Calu3 (cell line): Measurements from ENCODE around the gene GDF2. TPM values are rescaled to one million over a fixed set of nuclear protein-coding genes. Genes with fewer than 3 reads are reported as not detected.

ENCODE experiments used
- BruUV-seq: library from RNA; stranded (reverse); fragments of 400-500 nt; replicated peaks from 2 replicates; lab custom pipeline; 2021; lab: Mats Ljungman, UMichigan
- CTCF ChIA-PET: fragments of 300-600 bp; sonication (Branson Sonifier 250); formaldehyde crosslinking; loops from one replicate; lab custom pipeline; 2022; ENCODE audit warnings: antibody characterized with exemption; lab: Charles Lee
- DNase-seq: peaks from one replicate; pipeline ENCODE4 v3.0.0; 2022
- H3K27ac Mint-ChIP-seq: one replicate; pipeline ENCODE4 v1.8.0; 2022; ENCODE audit warnings: mixed read lengths; ENCODE audit not compliant: unreplicated experiment
- H3K27me3 Mint-ChIP-seq: one replicate; pipeline ENCODE4 v1.8.0; 2022; ENCODE audit warnings: mixed read lengths; ENCODE audit not compliant: unreplicated experiment
- H3K36me3 Mint-ChIP-seq: one replicate; pipeline ENCODE4 v1.8.0; 2022; ENCODE audit warnings: mild to moderate bottlenecking, moderate library complexity, mixed read lengths; ENCODE audit not compliant: insufficient read depth, unreplicated experiment
- H3K4me1 Mint-ChIP-seq: one replicate; pipeline ENCODE4 v1.8.0; 2022; ENCODE audit warnings: mild to moderate bottlenecking, low read depth, mixed read lengths; ENCODE audit not compliant: unreplicated experiment
- H3K4me3 Mint-ChIP-seq: one replicate; pipeline ENCODE4 v1.8.0; 2022; ENCODE audit warnings: mild to moderate bottlenecking, low read depth, moderate library complexity, mixed read lengths; ENCODE audit not compliant: unreplicated experiment
- H3K9me3 Mint-ChIP-seq: one replicate; pipeline ENCODE4 v1.8.0; 2022; ENCODE audit warnings: low read depth, mixed read lengths; ENCODE audit not compliant: unreplicated experiment
- intact Hi-C: fragments of 100-400 bp; cut with micrococcal nuclease; formaldehyde crosslinking; loops from one replicate; pipeline ENCODE4 v1.10.0; 2022; ENCODE audit not compliant: unreplicated experiment
- total RNA-seq: library from RNA; stranded (reverse); gene quantifications from 2 replicates; pipeline ENCODE4 v1.2.3, GENCODE V29; 2022
- TF ChIP-seq, protein P1 (sequence below): fragments of 200-600 bp; IDR thresholded peaks from one replicate; pipeline ENCODE4 v1.8.0; 2022; ENCODE audit warnings: antibody characterized with exemption; ENCODE audit not compliant: unreplicated experiment

The GDF2 gene
- total RNA-seq, 1 experiment from 2014 or later = not detected

DNA sequence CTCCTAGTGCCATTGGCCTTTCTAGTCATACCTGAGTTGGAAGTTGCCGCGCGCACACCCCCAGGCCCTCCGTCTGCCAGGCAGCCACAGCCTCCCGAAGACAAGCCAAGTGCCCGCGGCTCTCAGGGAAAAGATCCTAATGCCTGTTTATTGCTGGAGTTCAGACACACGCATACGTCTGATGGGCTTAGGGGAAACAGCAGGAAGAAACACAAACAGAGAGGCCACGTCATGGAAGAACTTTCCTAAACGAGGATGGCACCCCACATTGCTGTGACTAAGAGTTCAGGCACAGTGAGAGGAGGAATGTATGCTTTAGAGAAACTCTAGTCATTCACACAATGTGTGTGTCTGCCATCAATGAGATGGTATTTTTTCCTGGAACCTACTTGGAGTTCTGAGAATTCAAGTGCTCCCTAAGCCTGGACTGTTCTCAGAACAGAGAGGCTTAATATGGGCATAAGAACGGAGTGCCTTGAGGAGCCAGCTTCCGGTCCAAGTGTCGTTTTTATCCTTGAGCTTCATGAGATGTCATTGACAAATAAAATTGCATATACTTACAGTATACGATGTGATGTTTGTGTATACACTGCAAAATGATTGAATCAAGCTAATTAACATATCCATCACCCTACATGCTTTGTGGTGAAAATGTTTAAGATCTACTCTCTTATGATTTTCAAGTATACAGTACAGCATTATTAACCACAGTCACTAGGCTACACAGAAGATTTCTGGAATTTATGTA lies 14.3 kb downstream of the GDF2 start:
- Mint-ChIP-seq H3K9me3 (no peaks in the 10 kb centered on the region), H3K27ac (no peak overlapping the region), H3K27me3 (peaks cover 89% of the 10 kb centered on the region), H3K4me3 (no peak overlapping the region), H3K4me1 (peaks cover 11% of the 10 kb centered on the region), H3K36me3 (no peaks in the 10 kb centered on the region)
- no peak for DNase-seq
- TF ChIP-seq, protein P1, sequence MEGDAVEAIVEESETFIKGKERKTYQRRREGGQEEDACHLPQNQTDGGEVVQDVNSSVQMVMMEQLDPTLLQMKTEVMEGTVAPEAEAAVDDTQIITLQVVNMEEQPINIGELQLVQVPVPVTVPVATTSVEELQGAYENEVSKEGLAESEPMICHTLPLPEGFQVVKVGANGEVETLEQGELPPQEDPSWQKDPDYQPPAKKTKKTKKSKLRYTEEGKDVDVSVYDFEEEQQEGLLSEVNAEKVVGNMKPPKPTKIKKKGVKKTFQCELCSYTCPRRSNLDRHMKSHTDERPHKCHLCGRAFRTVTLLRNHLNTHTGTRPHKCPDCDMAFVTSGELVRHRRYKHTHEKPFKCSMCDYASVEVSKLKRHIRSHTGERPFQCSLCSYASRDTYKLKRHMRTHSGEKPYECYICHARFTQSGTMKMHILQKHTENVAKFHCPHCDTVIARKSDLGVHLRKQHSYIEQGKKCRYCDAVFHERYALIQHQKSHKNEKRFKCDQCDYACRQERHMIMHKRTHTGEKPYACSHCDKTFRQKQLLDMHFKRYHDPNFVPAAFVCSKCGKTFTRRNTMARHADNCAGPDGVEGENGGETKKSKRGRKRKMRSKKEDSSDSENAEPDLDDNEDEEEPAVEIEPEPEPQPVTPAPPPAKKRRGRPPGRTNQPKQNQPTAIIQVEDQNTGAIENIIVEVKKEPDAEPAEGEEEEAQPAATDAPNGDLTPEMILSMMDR = no peak
- CTCF ChIA-PET = no interaction called here
- intact Hi-C loops = no loop called here
- BruUV-seq = no TSS peak

DNA sequence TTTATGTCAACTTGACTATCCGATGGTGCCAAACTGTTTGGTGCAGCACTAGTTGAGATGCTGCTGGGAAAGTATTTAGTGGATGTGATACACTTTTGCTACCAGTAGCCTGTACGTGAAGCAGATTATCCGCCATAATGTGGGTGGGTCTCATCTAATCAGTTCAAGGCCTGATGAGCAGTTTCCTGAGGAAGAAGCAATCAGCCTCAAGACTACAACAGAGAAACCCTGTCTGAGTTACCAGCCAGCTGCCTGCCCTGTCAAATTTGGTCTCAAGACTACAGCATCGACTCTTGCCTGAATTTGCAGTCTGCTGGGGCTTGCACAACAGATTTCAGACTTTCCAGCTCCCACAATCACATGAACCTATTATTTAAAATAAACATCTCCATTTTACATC lies 15.1 kb downstream of the GDF2 start:
- no TSS peak for BruUV-seq
- CTCF ChIA-PET = no interaction called here

DNA sequence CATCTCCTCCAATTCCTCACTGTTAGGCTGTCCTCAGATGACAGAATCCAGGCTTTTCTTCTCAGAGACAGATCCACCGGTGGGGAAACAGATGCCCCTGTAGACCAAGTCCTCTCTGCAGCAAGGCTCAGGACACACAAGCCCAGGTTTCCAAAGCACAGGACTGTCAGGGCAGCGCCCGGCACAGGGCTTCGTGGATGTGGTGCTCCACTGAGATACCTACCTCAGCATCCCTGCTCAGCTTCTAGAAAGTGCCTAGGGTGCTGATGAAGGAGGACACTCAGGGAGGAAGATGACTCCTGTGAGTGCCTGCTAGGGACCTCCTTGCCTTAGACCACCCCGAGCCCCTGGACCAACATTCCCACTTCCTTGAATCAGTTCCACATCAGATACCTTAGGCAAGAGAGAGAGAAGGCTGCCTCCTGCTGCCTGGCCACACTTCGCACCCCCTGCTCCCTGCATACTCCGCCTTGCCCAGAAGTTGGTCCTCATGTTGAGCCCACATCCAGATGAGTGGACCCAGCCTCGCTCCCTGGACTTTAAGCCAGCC lies 17.0 kb downstream of the GDF2 start:
- intact Hi-C loops = no loop called here
- CTCF ChIA-PET = no interaction called here
- no peaks in the 10 kb centered on the region for H3K9me3 Mint-ChIP-seq
- DNase-seq = no peak
- peaks cover 77% of the 10 kb centered on the region for H3K27me3 Mint-ChIP-seq
- no peaks in the 10 kb centered on the region for H3K36me3 Mint-ChIP-seq
- H3K27ac Mint-ChIP-seq = no peak overlapping the region
- H3K4me1 Mint-ChIP-seq = peaks cover 11% of the 10 kb centered on the region
- BruUV-seq = no TSS peak
- H3K4me3 Mint-ChIP-seq = no peak overlapping the region
- TF ChIP-seq, protein P1 = no peak

More for the DNA sequence above, 15.1 kb downstream of the GDF2 start:
- Mint-ChIP-seq H3K9me3 (no peaks in the 10 kb centered on the region), H3K27ac (no peak overlapping the region), H3K4me3 (no peak overlapping the region), H3K27me3 (peaks cover 93% of the 10 kb centered on the region), H3K36me3 (no peaks in the 10 kb centered on the region), H3K4me1 (peaks cover 11% of the 10 kb centered on the region)
- intact Hi-C loops = no loop called here
- no peak for DNase-seq
- TF ChIP-seq, protein P1 = no peak

DNA sequence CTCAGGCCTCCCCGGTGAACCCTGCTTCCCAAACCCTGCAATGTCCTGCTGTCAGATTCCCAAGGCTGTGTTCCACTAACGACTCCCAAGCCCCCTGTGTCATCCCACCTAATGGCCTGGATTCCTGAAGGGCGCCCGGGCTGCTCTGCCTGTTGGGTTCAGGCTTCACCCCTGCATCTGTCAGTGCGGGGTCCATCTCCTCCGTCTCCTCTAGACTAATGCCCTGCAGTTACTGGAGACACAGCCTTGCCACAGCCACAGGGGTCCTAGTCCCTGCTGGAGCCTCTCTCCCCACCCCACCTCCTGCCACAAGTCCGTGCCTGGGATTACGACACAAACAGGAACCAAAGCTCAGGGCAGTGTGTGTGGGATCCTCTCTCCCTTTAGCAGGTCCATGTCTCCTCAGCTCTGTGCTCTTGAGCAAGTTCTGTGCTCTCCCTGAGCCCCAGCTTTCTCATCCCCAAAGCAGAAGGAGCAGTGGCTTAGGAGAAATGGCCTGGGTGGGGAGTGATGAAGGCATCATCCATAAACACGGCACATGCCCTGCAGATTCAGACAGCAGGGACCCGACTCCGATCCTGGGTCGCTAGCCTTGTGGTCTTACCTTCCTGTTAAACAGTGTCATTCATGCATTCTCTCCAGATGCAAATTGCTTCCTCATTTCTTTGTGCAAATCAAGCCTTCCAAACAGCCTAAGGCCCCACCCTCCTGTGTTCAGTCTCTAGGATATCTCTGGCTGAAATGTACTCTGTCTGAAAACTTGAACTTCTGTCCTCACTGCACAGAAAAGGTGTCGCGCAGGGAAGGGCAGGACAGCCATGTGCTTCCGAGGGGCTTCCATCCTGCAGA lies 17.7 kb downstream of the GDF2 start:
- Mint-ChIP-seq H3K4me3 (no peak overlapping the region), H3K36me3 (no peaks in the 10 kb centered on the region), H3K27me3 (peaks cover 74% of the 10 kb centered on the region), H3K4me1 (peaks cover 11% of the 10 kb centered on the region), H3K27ac (no peak overlapping the region), H3K9me3 (no peaks in the 10 kb centered on the region)
- DNase-seq = no peak
- TF ChIP-seq, protein P1 = no peak
- BruUV-seq = no TSS peak
- CTCF ChIA-PET = interaction anchor here (1.0 to 1.5 kb wide), 5 partner anchors 14 to 315 kb away, joined by 3 to 7 read pairs (median 5); no protein-coding TSS in a partner anchor
- intact Hi-C loops = no loop called here
